Endothelial cell of umbilical vein (primary cell): Measurements from ENCODE around the gene AQP2.

Experiments used
- CTCF ChIP-seq, 2 donors: IDR thresholded peaks; 1 replicate in 1 of 2; 2 replicates in 1 of 2; pipeline ENCODE4 v1.5.1; 2011; ENCODE audit warnings: low read length in 2 of 2, mild to moderate bottlenecking in 2 of 2, moderate library complexity in 2 of 2, control low read depth in 1 of 2, inconsistent platforms in 1 of 2, low read depth in 1 of 2; ENCODE audit not compliant: insufficient read depth in 1 of 2; ENCODE audit errors: extremely low read depth in 1 of 2
- FOS ChIP-seq: IDR thresholded peaks from 2 replicates; pipeline ENCODE4 v1.6.1; 2011; ENCODE audit warnings: mild to moderate bottlenecking, low read length, moderate library complexity, borderline replicate concordance; ENCODE audit not compliant: insufficient read depth
- MAX ChIP-seq: IDR thresholded peaks from 2 replicates; pipeline ENCODE4 v1.6.1; 2011; ENCODE audit not compliant: insufficient read depth, insufficient read length
- POLR2A ChIP-seq: IDR thresholded peaks from 2 replicates; pipeline ENCODE4 v1.6.1; 2012; ENCODE audit warnings: low read depth, mild to moderate bottlenecking, control low read depth, low read length
- POLR2AphosphoS5 ChIP-seq: IDR thresholded peaks from 2 replicates; pipeline ENCODE4 v1.6.1; 2012; ENCODE audit warnings: low read depth, mild to moderate bottlenecking, control low read depth, low read length, moderate library complexity; ENCODE audit not compliant: insufficient read depth

GRCh38 chr12:49933796-49934195 lies 16.7 kb upstream of the AQP2 start:
- no peak for TF ChIP-seq POLR2A
- TF ChIP-seq POLR2AphosphoS5 = no peak
- TF ChIP-seq CTCF (IDR thresholded peaks at IDR 0.05; ENCODE audit: extremely low read depth in 1 of 2, insufficient read depth in 1 of 2, low read depth in 1 of 2, low read length in 2 of 2) = no peak
- TF ChIP-seq MAX = no peak
- TF ChIP-seq FOS = no peak
